Lower leg skin (tissue), 3 donors: Measurements from ENCODE around the gene RNU7-1.

ENCODE experiments used
- POLR2A ChIP-seq, 2 donors: fragments of 450-650 bp; IDR thresholded peaks; one replicate each; pipeline ENCODE4 v1.6.1; 2016 to 2017; ENCODE audit warnings: antibody characterized with exemption in 2 of 2, mild to moderate bottlenecking in 1 of 2, moderate library complexity in 1 of 2
- TF ChIP-seq, protein P1 (sequence below), 3 donors: fragments of 450-650 bp; IDR thresholded peaks; one replicate each; pipeline ENCODE4 v1.5.1; 2016; ENCODE audit warnings: antibody characterized with exemption in 3 of 3, mild to moderate bottlenecking in 3 of 3, moderate library complexity in 2 of 3

- TF ChIP-seq, protein P1, sequence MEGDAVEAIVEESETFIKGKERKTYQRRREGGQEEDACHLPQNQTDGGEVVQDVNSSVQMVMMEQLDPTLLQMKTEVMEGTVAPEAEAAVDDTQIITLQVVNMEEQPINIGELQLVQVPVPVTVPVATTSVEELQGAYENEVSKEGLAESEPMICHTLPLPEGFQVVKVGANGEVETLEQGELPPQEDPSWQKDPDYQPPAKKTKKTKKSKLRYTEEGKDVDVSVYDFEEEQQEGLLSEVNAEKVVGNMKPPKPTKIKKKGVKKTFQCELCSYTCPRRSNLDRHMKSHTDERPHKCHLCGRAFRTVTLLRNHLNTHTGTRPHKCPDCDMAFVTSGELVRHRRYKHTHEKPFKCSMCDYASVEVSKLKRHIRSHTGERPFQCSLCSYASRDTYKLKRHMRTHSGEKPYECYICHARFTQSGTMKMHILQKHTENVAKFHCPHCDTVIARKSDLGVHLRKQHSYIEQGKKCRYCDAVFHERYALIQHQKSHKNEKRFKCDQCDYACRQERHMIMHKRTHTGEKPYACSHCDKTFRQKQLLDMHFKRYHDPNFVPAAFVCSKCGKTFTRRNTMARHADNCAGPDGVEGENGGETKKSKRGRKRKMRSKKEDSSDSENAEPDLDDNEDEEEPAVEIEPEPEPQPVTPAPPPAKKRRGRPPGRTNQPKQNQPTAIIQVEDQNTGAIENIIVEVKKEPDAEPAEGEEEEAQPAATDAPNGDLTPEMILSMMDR (IDR thresholded peaks at IDR 0.05) = no peak
- TF ChIP-seq POLR2A (IDR thresholded peaks at IDR 0.05) = no peak
Observed at GRCh38 chr12:6939191-6939540, 4.5 kb upstream of the RNU7-1 start.
